ENCODE measurements around the gene CASP8. TPM values are rescaled to one million over a fixed set of nuclear protein-coding genes. Genes with fewer than 3 reads are reported as not detected.
"Not testable (repeated sequence)": the region's sequence is repeated elsewhere in the genome, so short reads cannot be mapped to it uniquely, and the experiment has no call there.

CASP8 gene
- total RNA-seq = 10.4 and 12.5 TPM in 2 replicates
- polyA plus RNA-seq (2012) = 6.0 TPM

DNA sequence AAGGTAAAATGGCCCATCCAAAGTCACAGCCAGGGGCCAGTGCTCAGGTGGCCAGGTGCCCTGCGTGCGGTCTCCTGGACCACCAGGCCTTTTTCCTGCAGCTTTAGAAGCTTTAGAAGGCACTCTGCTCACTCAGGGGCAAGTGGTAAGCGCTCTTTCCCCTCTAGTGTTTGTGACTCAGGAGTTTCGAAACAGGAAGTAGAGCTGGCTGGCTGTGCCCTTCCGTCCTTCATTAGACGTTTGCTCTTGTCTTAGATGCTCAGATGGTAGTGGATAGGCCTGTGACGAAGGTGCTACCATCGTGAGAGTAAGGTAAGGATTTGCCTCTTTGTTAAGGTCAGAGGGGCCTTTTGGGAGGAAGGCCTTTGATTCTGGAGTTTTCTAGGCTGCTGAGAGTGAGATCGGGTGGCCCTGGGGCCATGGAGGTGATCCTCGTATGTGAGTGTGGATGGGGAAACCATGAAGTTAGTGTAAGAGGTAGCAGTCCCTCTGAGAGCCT is at the start of gene CASP8:
CASP8 (plus strand) TSS at position 235 of the 499 bp plus-strand sequence. CDS start 5,951 bp downstream, outside the sequence.
- no peak for DNase-seq (ENCODE audit: low read depth)

- no peak for DNase-seq (ENCODE audit: low read depth)
Observed at GRCh38 chr2:201215963-201216362, 44.4 kb upstream of the CASP8 start.

DNA sequence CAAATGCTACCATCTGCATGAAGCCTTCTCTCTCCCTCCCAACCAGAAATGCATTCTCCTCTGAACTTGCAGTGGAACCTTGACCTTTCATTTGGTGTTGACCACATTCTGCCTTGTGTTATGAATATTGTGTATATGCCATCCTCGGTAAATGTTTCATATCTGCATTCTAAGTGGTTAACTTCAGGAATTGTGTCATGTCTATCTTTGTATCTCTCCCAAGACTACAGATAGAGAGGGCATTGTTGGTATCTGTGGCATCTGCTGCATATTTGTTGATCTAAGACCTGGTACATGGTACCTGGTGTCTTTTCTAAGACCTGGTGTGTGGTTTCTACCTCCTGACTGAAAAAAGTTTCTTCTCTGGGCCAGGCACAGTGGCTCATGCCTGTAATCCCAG is 43.4 kb upstream of the CASP8 start:
- DNase-seq (ENCODE audit: low read depth) = no peak

GRCh38 chr2:201218780-201219179 is 41.6 kb upstream of the CASP8 start:
- peak; percentile 76 for DNase-seq (ENCODE audit: low read depth)

DNA sequence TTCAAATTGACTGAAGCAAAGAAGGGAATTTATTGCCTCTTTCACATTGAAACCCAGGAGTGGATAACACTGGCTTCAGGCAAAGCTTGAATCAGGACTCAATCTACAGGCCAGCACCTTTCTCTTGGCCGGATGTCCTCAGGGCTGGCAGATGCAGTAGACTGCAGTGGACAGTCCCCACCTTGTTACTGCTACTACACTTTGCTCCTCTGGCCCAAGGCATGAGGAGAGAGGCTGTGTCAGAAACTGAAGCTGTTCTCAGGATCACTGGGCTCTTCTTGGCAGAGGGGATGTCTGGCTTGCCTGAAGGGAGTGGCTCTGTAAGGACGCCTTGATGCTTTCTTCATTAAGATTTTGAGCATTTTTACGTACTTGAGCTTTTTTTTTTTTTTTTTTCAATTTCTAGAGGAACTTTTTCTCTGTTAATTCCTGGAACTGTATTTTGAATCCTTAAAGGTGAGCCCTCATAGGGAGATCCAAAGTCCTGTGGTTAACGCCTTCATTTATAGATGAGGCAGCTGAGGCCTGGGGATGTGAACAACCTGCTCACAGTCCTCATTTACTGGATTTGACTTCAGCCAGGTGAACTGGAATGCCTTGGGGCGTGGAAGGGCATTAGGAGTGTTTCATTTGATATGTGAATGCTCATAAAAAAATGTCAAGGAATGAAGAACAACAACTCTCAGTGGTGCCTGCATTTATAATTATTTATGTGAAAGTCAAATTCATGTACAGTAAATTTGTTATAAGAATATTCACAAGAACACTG is 40.8 kb upstream of the CASP8 start:
- no peak for DNase-seq (ENCODE audit: low read depth)

GRCh38 chr2:201220102-201220570 is 40.2 kb upstream of the CASP8 start:
- no peak for DNase-seq (ENCODE audit: low read depth)

GRCh38 chr2:201223089-201224073 is 37.0 kb upstream of the CASP8 start:
- no peak for DNase-seq (ENCODE audit: low read depth)

DNA sequence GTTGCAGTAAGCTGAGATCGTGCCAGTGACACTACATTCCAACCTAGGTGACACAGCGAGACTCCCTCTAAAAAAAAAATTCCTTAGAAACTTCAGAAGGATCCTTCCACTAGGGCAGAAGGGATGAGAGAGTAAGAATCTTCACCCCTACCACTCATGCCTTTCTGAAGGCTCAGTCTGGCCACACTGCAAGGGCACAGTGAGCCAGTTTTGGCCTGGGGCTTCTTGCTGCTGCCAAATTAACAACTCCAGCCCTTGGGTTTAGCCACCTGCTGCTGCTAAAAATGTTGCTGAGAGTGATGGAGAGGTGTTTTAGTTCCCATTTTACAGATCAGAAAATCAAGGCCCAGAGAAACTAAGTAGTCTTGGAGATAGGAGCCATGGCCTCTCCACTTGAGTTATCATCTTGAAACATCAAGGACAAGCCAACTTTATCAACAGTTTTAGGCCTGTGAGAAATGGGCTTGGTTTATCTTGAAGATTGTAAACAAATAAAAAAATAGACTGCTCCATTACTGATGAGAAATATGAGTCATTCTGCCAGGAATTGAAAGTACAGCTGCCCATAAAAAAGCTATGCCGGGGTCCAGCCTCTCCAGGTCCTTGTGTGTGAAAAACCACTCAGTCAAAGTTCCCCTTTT is 31.9 kb upstream of the CASP8 start:
- DNase-seq (ENCODE audit: low read depth) = peak; percentile 29

- DNase-seq (ENCODE audit: low read depth) = no peak
Observed at GRCh38 chr2:201228912-201229290, 31.4 kb upstream of the CASP8 start.

- DNase-seq (ENCODE audit: low read depth) = peak; percentile 87
Observed at GRCh38 chr2:201231781-201232466, 28.4 kb upstream of the CASP8 start.

DNA sequence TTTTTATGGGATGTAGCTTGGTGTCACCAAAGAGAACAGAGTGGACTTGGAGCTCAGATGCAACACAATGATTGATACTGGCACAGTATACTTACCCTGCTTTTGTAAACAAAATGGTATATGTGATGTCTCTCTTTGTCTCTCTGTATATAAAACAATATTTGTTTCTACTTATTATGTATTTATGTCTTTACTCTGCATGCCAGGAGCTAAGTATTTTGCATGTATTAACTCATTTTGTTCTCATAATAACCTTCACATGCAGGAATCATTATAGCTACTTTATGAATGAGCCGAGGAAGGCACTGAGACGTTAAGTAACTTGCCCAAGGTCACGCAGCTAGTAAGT is 27.9 kb upstream of the CASP8 start:
- no peak for DNase-seq (ENCODE audit: low read depth)

DNA sequence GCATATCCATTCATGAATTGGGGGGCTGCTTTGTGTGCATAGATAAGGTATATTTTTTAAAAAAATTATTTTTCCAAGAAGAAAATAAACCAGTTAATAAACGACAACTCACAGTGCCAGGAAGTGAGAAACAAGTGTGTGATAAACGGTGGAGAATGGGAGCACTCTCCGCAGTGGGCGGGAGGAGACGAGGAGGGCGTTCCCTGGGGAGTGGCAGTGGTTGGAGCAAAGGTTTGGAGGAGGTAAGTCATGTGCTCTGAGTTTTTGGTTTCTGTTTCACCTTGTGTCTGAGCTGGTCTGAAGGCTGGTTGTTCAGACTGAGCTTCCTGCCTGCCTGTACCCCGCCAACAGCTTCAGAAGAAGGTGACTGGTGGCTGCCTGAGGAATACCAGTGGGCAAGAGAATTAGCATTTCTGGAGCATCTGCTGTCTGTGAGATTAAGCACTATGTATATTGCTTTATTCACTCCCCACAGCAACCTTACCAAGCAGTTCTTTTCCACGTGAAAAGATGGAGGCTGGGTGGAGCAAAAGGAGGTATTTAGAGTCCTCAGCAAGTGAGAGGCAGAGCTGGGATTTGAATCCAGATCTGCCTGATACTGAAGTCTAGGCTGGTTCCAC is 27.0 kb upstream of the CASP8 start:
- no peak for DNase-seq (ENCODE audit: low read depth)

GRCh38 chr2:201233812-201234662 is 26.3 kb upstream of the CASP8 start:
- DNase-seq (ENCODE audit: low read depth) = no peak

GRCh38 chr2:201234663-201235135 is 25.6 kb upstream of the CASP8 start:
- DNase-seq (ENCODE audit: low read depth) = no peak

- peak; percentile 86 for DNase-seq (ENCODE audit: low read depth)
Observed at GRCh38 chr2:201235860-201236811, 24.2 kb upstream of the CASP8 start.

DNA sequence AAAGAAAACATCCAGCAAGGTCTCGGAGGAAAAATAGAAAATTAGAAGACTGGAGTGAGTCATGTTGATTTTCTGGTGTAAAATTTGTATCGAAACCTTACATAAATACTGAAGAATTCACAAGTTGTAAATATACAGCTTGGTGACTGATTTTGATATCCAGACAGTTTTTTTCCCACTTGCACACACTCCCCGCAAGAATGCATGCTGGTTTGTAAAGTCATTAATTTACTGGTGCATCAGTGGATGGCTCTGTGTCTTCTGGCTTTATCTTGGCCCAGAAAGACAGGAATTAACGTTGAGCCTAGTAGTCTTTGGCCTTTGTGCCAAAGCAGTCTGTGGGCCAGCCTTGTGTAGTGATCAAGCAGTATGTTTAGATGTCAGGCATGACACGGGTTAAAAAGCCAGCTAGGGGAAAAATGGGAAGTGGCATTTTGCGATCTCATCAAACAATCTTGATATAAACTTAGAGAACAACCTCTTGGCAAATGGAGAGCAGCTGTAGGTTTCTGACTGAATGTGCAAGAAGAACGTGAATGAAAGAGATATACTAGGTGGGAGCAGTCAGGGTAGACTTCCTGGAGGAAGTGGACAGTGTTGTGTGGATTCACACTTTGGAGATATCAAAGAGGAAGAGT is 22.7 kb upstream of the CASP8 start:
- DNase-seq (ENCODE audit: low read depth) = no peak

DNA sequence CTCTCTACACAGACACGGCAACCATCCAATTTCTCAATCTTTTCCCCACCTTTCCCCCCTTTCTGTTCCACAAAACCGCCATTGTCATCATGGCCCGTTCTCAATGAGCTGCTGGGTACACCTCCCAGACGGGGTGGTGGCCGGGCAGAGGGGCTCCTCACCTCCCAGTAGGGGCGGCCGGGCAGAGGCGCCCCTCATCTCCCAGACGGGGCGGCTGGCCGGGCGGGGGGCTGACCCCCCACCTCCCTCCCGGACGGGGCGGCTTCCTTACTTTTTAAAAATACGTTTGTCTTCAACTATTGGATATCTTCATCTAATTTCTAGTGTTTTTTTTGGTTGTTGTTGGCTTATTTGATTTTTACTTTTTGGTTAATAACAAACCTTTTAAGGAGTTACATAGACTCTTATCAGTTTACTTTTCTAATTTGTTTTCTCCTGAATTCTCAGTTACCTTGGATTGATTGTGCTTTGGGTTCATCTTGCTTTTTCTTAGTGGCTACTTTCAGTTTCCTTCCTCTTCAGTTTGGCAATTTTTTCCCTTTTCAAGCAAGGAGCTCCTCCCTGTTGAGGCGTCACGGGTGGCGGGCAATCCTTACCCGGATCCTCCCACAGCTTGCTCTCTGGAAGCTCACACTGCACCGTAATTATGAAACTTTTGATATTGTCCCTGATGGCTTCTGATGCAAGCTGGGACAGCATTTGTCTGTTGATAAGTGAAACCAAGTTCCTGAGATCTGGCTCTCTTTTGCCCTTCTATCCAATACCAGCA is 21.0 kb upstream of the CASP8 start:
- DNase-seq (ENCODE audit: low read depth) = not testable (repeated sequence)
